K562 (cell line): ENCODE data around the gene CETN1. TPM values are rescaled to one million over a fixed set of nuclear protein-coding genes. Genes with fewer than 3 reads are reported as not detected.

Experiments
- ATAC-seq: fragments of 200-7000 bp; cut with Tn5 transposase; 3 replicates; pipeline ENCODE4 v1.9.1; 2020; ENCODE audit warnings: moderate library complexity
- BruUV-seq: library from RNA; stranded (reverse); fragments of 400-500 nt; replicated peaks from 2 replicates; lab custom pipeline; 2021; lab: Mats Ljungman, UMichigan
- CTCF ChIA-PET: fragments of 300-600 bp; formaldehyde crosslinking; extraction: SDS; loops from one replicate; lab custom pipeline; 2021; ENCODE audit warnings: low intra/inter-chr PET ratio; lab: Yijun Ruan, JAX
- POLR2A ChIA-PET: fragments of 300-600, 350-650 bp; sonication (Branson Sonifier 250); formaldehyde crosslinking; extraction: SDS; loops from one replicate; lab custom pipeline; 2021; ENCODE audit warnings: antibody characterized with exemption, inconsistent platforms; lab: Yijun Ruan, JAX
- DNase-seq, 4 experiments: peaks; one replicate each; pipeline versions ENCODE4 v3.0.0 to v3.0.0-alpha.2; 2011 to 2018; ENCODE audit warnings: low spot score in 3 of 4, mixed read lengths in 3 of 4; ENCODE audit errors: extremely low read depth in 1 of 4
- FAIRE-seq: peaks from 2 replicates; lab custom pipeline; 2011; peaks lifted over from hg19 to GRCh38; lab: Jason Lieb, UNC
- H2AFZ ChIP-seq: 2 replicates; pipeline ENCODE4 v1.6.0; 2011; ENCODE audit warnings: low read depth, low read length, control low read depth, inconsistent platforms
- H3K27ac ChIP-seq: fragments of 200-600 bp; 3 replicates; pipeline ENCODE4 v1.8.0; 2011; ENCODE audit warnings: low read depth, mild to moderate bottlenecking, control low read depth, inconsistent platforms, low read length, moderate library complexity, mixed read lengths; ENCODE audit errors: extremely low read depth
- H3K27me3 ChIP-seq, 2 experiments: fragments of 300-600 bp in 1 of 2; 2 replicates in 1 of 2; 3 replicates in 1 of 2; pipeline versions ENCODE4 v1.6.0 to v1.8.0; 2011; ENCODE audit warnings: inconsistent platforms in 2 of 2, low read length in 2 of 2, mild to moderate bottlenecking in 1 of 2, mixed read lengths in 1 of 2, moderate library complexity in 1 of 2; ENCODE audit not compliant: control insufficient read depth in 2 of 2, insufficient read depth in 2 of 2
- H3K36me3 ChIP-seq: fragments of 300-600 bp; 3 replicates; pipeline ENCODE4 v1.8.0; 2011; ENCODE audit warnings: mild to moderate bottlenecking, low read length, inconsistent platforms; ENCODE audit not compliant: control insufficient read depth, insufficient read depth
- H3K4me1 ChIP-seq, 2 experiments: fragments of 200-600 bp in 1 of 2; replicated peaks in 1 of 2; 2 replicates in 1 of 2; 3 replicates in 1 of 2; pipeline versions ENCODE4 v1.5.1 to v1.8.0; 2011; ENCODE audit warnings: inconsistent platforms in 2 of 2, low read length in 2 of 2, mild to moderate bottlenecking in 1 of 2, mixed read lengths in 1 of 2, moderate library complexity in 1 of 2; ENCODE audit not compliant: control insufficient read depth in 2 of 2, insufficient read depth in 2 of 2
- H3K4me2 ChIP-seq: 2 replicates; pipeline ENCODE4 v1.6.1; 2011; ENCODE audit warnings: low read length, control low read depth, inconsistent platforms, mixed read lengths; ENCODE audit not compliant: insufficient read depth
- H3K4me3 ChIP-seq: fragments of 200-600 bp; sonication (generic), shearing (Covaris generic); 2 replicates; pipeline ENCODE4 v1.5.1; 2016; ENCODE audit warnings: control low read depth, inconsistent platforms
- H3K79me2 ChIP-seq: fragments of 200-600 bp; 3 replicates; pipeline ENCODE4 v1.8.0; 2011; ENCODE audit warnings: low read length, inconsistent platforms; ENCODE audit not compliant: control insufficient read depth, insufficient read depth
- H3K9ac ChIP-seq, 2 experiments: 2 replicates each; pipeline versions ENCODE4 v1.6.0 to v1.6.1; 2011; ENCODE audit warnings: low read depth in 2 of 2, low read length in 2 of 2, control low read depth in 1 of 2, inconsistent platforms in 1 of 2, mild to moderate bottlenecking in 1 of 2, mixed read lengths in 1 of 2; ENCODE audit not compliant: insufficient read depth in 1 of 2
- H3K9me1 ChIP-seq: one replicate; pipeline ENCODE4 v1.6.0; 2011; ENCODE audit warnings: inconsistent platforms, mild to moderate bottlenecking, low read length, moderate library complexity; ENCODE audit not compliant: control insufficient read depth, insufficient read depth
- H3K9me3 ChIP-seq: replicated peaks from 2 replicates; pipeline ENCODE4 v1.5.1; 2011; ENCODE audit warnings: low read depth, low read length, inconsistent platforms; ENCODE audit not compliant: control insufficient read depth, insufficient read depth
- H4K20me1 ChIP-seq: replicated peaks from 2 replicates; pipeline ENCODE4 v1.6.1; 2011; ENCODE audit warnings: low read length, inconsistent platforms, mixed read lengths; ENCODE audit not compliant: control insufficient read depth, insufficient read depth
- CREM ChIP-seq: IDR thresholded peaks from 2 replicates; pipeline ENCODE4 v1.6.1; 2014; ENCODE audit warnings: antibody characterized with exemption, low read depth
- EHMT2 ChIP-seq: fragments of 450-650 bp; IDR thresholded peaks from 2 replicates; pipeline ENCODE4 v1.6.1; 2018; ENCODE audit warnings: antibody characterized with exemption
- MAFK ChIP-seq: IDR thresholded peaks from 2 replicates; pipeline ENCODE4 v1.6.1; 2011; ENCODE audit warnings: low read length, improper control_type of control experiment
- SRSF7 ChIP-seq: fragments of 200-400 bp; formaldehyde crosslinking; optimal IDR thresholded peaks from 2 replicates; pipeline ENCODE3; 2017; ENCODE audit warnings: mild to moderate bottlenecking, low read depth, low read length
- ZEB2 ChIP-seq: fragments of 450-650 bp; IDR thresholded peaks from 2 replicates; pipeline ENCODE4 v1.6.1; 2016
- ZNF644 ChIP-seq: fragments of 200-800 bp; sonication (Bioruptor generic); IDR thresholded peaks from 2 replicates; pipeline ENCODE4 v1.6.1; 2016; ENCODE audit warnings: low read depth, missing genetic modification characterization, missing compliant biosample characterization
- WGBS: fragments of 100-300 bp; shearing (Covaris generic); methylation state at CpG from one replicate; pipeline ENCODE4 v1.1.6; 2016; ENCODE audit warnings: low coverage, mixed read lengths; ENCODE audit not compliant: insufficient coverage; ENCODE audit errors: missing lambda C conversion rate; 5-methylcytosine and 5-hydroxymethylcytosine counted together
- in situ Hi-C: fragments of 300-500 bp; cut with MboI; formaldehyde crosslinking; loops from 4 replicates; pipeline ENCODE4 v1.15.0; 2018; ENCODE audit warnings: inconsistent platforms, mixed read lengths
- intact Hi-C: fragments of 100-400 bp; cut with micrococcal nuclease; formaldehyde crosslinking; loops from 2 replicates; pipeline ENCODE4 v1.14.2; 2022
- polyA plus RNA-seq, 8 experiments: library from polyadenylated mRNA; depleted of rRNA in 4 of 8; stranded (reverse) in 5 of 8; unstranded in 3 of 8; fragments of >200 nt; fragmentation: Nextera tagmentation in 2 of 8; fragmentation: Illumina TruSeq in 1 of 8; extraction: Ambion mirVana in 2 of 8; extraction: Trizol in 1 of 8; gene quantifications; 2 replicates each; pipeline versions ENCODE4 v1.2.1 to v1.2.3, GENCODE V29; 2011 to 2014; ENCODE audit warnings: inconsistent platforms in 1 of 8, missing spikeins in 1 of 8
- total RNA-seq, 7 experiments: library from RNA; depleted of rRNA in 6 of 7; stranded (reverse); fragments of >200 nt in 6 of 7; fragmentation: Illumina TruSeq in 2 of 7; extraction: Trizol in 2 of 7; gene quantifications; 2 replicates each; pipeline versions ENCODE4 v1.2.1 to v1.2.3, GENCODE V29; 2011 to 2021; ENCODE audit warnings: low replicate concordance in 1 of 7
- TF ChIP-seq, protein P1 (sequence below): sonication (generic); formaldehyde crosslinking; IDR thresholded peaks from 2 replicates; pipeline ENCODE4 v1.9.0; 2022; ENCODE audit warnings: mild to moderate bottlenecking, missing genetic modification reagents
- TF ChIP-seq, protein P2 (sequence below), 2 experiments: fragments of 250-450 bp in 1 of 2; fragments of 450-650 bp in 1 of 2; sonication (Bioruptor Pico) in 1 of 2; IDR thresholded peaks; 2 replicates each; pipeline versions ENCODE4 v1.6.1 to v1.8.0; 2016 to 2021; ENCODE audit warnings: mild to moderate bottlenecking in 2 of 2, moderate library complexity in 2 of 2, missing compliant biosample characterization in 1 of 2, missing genetic modification characterization in 1 of 2
- TF ChIP-seq, protein P3 (sequence below): fragments of 250-450 bp; sonication (Bioruptor Pico); IDR thresholded peaks from 2 replicates; pipeline ENCODE4 v1.4.0; 2020
- TF ChIP-seq, protein P4 (sequence below): fragments of 450-650 bp; IDR thresholded peaks from 2 replicates; pipeline ENCODE4 v1.6.1; 2018; ENCODE audit not compliant: partially characterized antibody

Gene CETN1
- total and polyA plus RNA-seq, 9 of the 15 experiments (the other 6 are each of a cell fraction or from before 2014, with no cell fraction given), result 0.07 to 0.34 (median 0.19) TPM; not detected in 3

DNA sequence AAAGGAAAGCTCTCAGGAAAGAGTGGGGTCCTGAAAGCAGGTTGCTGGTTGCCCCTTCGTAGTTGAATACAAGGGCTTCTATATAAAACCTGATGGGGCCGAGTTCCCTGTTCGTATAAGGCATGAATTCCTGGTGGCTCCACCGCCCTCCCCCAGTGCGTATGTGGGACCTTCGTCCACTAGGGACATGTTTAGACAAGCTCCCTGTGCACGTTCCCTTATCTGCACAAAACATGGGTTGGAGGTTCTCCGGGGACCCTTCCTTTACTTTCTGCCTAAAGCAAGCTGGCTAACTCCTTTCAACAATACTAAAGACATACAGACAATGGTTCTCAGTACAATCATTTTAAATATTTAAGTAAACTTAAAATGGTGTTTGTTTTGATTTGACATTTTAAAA lies 24.6 kb downstream of the CETN1 start:
- in situ Hi-C loops, result loop anchor here (5.0 kb wide), 1 partner anchor 317 kb away; no protein-coding TSS in a partner anchor
- Histone ChIP-seq H3K9me3 (no peaks in the 10 kb centered on the region), H3K27me3 (peaks cover 3 to 21% of the 10 kb centered on the region in 2 experiments; a peak in 3 of 5 replicates), H4K20me1 (no peaks in the 10 kb centered on the region), H3K36me3 (no peaks in the 10 kb centered on the region), H3K9ac (no peak overlapping the region), H2AFZ (peak overlapping the region; percentile 56), H3K9me1 (no peaks in the 10 kb centered on the region), H3K79me2 (no peaks in the 10 kb centered on the region), H3K4me1 (peaks cover 2 to 4% of the 10 kb centered on the region in 2 experiments; a peak in 2 of 5 replicates), H3K27ac (no peak overlapping the region; the same call in 2 of the 3 replicates), H3K4me3 (no peak overlapping the region), H3K4me2 (peak overlapping the region; percentile 37)
- intact Hi-C loops, result loop anchor here (5.0 kb wide), 1 partner anchor 107 kb away; no protein-coding TSS in a partner anchor
- no TSS peak for BruUV-seq
- ChIA-PET POLR2A (interaction anchor here (0.9 to 1.8 kb wide), 4 partner anchors 8 to 54 kb away, joined by 3 to 9 read pairs (median 3); no protein-coding TSS in a partner anchor), CTCF (no interaction called here)
- ATAC-seq, result peak; percentile 94
- DNase-seq, result peak; percentile 42 to 80 (median 62)
- peak; percentile 85 for FAIRE-seq
- WGBS, result 2% methylated on average over 8 of the region's 8 CpGs
- TF ChIP-seq, protein P1, sequence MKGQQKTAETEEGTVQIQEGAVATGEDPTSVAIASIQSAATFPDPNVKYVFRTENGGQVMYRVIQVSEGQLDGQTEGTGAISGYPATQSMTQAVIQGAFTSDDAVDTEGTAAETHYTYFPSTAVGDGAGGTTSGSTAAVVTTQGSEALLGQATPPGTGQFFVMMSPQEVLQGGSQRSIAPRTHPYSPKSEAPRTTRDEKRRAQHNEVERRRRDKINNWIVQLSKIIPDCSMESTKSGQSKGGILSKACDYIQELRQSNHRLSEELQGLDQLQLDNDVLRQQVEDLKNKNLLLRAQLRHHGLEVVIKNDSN (CRISPR knock-in tag), result no peak
- TF ChIP-seq, protein P2, sequence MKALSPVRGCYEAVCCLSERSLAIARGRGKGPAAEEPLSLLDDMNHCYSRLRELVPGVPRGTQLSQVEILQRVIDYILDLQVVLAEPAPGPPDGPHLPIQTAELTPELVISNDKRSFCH (CRISPR knock-in tag; IDR thresholded peaks at IDR 0.05), result no peak
- TF ChIP-seq, protein P2 (tag; IDR thresholded peaks at IDR 0.05), result no peak
- TF ChIP-seq MAFK (no peak), EHMT2 (no peak), ZEB2 (no peak), ZNF644 (no peak), CREM (0 out of 2 replicates have a peak, but pooled peaks have one; percentile 27), SRSF7 (no peak)
- TF ChIP-seq, protein P3, sequence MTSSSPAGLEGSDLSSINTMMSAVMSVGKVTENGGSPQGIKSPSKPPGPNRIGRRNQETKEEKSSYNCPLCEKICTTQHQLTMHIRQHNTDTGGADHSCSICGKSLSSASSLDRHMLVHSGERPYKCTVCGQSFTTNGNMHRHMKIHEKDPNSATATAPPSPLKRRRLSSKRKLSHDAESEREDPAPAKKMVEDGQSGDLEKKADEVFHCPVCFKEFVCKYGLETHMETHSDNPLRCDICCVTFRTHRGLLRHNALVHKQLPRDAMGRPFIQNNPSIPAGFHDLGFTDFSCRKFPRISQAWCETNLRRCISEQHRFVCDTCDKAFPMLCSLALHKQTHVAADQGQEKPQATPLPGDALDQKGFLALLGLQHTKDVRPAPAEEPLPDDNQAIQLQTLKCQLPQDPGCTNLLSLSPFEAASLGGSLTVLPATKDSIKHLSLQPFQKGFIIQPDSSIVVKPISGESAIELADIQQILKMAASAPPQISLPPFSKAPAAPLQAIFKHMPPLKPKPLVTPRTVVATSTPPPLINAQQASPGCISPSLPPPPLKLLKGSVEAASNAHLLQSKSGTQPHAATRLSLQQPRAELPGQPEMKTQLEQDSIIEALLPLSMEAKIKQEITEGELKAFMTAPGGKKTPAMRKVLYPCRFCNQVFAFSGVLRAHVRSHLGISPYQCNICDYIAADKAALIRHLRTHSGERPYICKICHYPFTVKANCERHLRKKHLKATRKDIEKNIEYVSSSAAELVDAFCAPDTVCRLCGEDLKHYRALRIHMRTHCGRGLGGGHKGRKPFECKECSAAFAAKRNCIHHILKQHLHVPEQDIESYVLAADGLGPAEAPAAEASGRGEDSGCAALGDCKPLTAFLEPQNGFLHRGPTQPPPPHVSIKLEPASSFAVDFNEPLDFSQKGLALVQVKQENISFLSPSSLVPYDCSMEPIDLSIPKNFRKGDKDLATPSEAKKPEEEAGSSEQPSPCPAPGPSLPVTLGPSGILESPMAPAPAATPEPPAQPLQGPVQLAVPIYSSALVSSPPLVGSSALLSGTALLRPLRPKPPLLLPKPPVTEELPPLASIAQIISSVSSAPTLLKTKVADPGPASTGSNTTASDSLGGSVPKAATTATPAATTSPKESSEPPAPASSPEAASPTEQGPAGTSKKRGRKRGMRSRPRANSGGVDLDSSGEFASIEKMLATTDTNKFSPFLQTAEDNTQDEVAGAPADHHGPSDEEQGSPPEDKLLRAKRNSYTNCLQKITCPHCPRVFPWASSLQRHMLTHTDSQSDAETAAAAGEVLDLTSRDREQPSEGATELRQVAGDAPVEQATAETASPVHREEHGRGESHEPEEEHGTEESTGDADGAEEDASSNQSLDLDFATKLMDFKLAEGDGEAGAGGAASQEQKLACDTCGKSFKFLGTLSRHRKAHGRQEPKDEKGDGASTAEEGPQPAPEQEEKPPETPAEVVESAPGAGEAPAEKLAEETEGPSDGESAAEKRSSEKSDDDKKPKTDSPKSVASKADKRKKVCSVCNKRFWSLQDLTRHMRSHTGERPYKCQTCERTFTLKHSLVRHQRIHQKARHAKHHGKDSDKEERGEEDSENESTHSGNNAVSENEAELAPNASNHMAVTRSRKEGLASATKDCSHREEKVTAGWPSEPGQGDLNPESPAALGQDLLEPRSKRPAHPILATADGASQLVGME (CRISPR knock-in tag), result no peak
- TF ChIP-seq, protein P4, sequence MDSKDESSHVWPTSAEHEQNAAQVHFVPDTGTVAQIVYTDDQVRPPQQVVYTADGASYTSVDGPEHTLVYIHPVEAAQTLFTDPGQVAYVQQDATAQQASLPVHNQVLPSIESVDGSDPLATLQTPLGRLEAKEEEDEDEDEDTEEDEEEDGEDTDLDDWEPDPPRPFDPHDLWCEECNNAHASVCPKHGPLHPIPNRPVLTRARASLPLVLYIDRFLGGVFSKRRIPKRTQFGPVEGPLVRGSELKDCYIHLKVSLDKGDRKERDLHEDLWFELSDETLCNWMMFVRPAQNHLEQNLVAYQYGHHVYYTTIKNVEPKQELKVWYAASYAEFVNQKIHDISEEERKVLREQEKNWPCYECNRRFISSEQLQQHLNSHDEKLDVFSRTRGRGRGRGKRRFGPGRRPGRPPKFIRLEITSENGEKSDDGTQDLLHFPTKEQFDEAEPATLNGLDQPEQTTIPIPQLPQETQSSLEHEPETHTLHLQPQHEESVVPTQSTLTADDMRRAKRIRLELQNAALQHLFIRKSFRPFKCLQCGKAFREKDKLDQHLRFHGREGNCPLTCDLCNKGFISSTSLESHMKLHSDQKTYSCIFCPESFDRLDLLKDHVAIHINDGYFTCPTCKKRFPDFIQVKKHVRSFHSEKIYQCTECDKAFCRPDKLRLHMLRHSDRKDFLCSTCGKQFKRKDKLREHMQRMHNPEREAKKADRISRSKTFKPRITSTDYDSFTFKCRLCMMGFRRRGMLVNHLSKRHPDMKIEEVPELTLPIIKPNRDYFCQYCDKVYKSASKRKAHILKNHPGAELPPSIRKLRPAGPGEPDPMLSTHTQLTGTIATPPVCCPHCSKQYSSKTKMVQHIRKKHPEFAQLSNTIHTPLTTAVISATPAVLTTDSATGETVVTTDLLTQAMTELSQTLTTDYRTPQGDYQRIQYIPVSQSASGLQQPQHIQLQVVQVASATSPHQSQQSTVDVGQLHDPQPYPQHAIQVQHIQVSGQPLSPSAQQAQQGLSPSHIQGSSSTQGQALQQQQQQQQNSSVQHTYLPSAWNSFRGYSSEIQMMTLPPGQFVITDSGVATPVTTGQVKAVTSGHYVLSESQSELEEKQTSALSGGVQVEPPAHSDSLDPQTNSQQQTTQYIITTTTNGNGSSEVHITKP, result peak; percentile 23
